SK-N-SH treated with all-trans-retinoic acid at 6 μM for 48 hours (cell line): ENCODE results near the gene DKK2.

Experiments used
- ATAC-seq: fragments of 200-7000 bp; cut with Tn5 transposase; 3 replicates; pipeline ENCODE4 v1.9.1; 2020; ENCODE audit warnings: mild to moderate bottlenecking, moderate library complexity
- ARNTL ChIP-seq: fragments of 450-650 bp; formaldehyde crosslinking; IDR thresholded peaks from 2 replicates; pipeline ENCODE4 v1.5.0; 2020; ENCODE audit warnings: low read depth, mild to moderate bottlenecking, moderate library complexity, borderline replicate concordance
- BACH2 ChIP-seq: fragments of 250-450 bp; sonication (Bioruptor Pico); IDR thresholded peaks from 2 replicates; pipeline ENCODE4 v1.9.0; 2021; ENCODE audit warnings: mild to moderate bottlenecking, borderline replicate concordance
- CREB5 ChIP-seq: fragments of 250-450 bp; sonication (Bioruptor Pico); IDR thresholded peaks from 2 replicates; pipeline ENCODE4 v1.5.1; 2020; ENCODE audit warnings: low read depth, mild to moderate bottlenecking, moderate library complexity
- CSDC2 ChIP-seq: fragments of 250-450 bp; sonication (Bioruptor Pico); IDR thresholded peaks from 2 replicates; pipeline ENCODE4 v1.5.0; 2020; ENCODE audit warnings: mild to moderate bottlenecking, moderate library complexity
- CSRNP3 ChIP-seq: fragments of 250-450 bp; sonication (Bioruptor Pico); IDR thresholded peaks from 2 replicates; pipeline ENCODE4 v1.5.1; 2021; ENCODE audit warnings: mild to moderate bottlenecking, moderate library complexity
- ISL1 ChIP-seq: fragments of 250-450 bp; sonication (Bioruptor Pico); IDR thresholded peaks from 2 replicates; pipeline ENCODE4 v2.1.2; 2022; ENCODE audit warnings: mild to moderate bottlenecking, moderate library complexity
- OSR1 ChIP-seq: fragments of 250-450 bp; sonication (Bioruptor Pico); IDR thresholded peaks from 2 replicates; pipeline ENCODE4 v1.8.0; 2022; ENCODE audit warnings: moderate library complexity, mild to moderate bottlenecking, inconsistent platforms
- POU6F1 ChIP-seq: fragments of 250-450 bp; sonication (Bioruptor Pico); IDR thresholded peaks from 2 replicates; pipeline ENCODE4 v1.8.0; 2021; ENCODE audit warnings: low read depth, mild to moderate bottlenecking, moderate library complexity, borderline replicate concordance
- PPARA ChIP-seq: fragments of 250-450 bp; sonication (Bioruptor Pico); IDR thresholded peaks from 2 replicates; pipeline ENCODE4 v1.5.0; 2020; ENCODE audit warnings: mild to moderate bottlenecking, borderline replicate concordance
- RARB ChIP-seq: fragments of 250-450 bp; sonication (Bioruptor Pico); IDR thresholded peaks from 2 replicates; pipeline ENCODE4 v1.8.0; 2021; ENCODE audit warnings: mild to moderate bottlenecking, moderate library complexity
- SNAI2 ChIP-seq: fragments of 250-450 bp; sonication (Bioruptor Pico); IDR thresholded peaks from 2 replicates; pipeline ENCODE4 v1.5.0; 2020; ENCODE audit warnings: mild to moderate bottlenecking, moderate library complexity
- TCF4 ChIP-seq: fragments of 250-450 bp; sonication (Bioruptor Pico); IDR thresholded peaks from 2 replicates; pipeline ENCODE4 v1.8.0; 2021; ENCODE audit warnings: mild to moderate bottlenecking, moderate library complexity, borderline replicate concordance
- TOX ChIP-seq: fragments of 250-450 bp; sonication (Bioruptor Pico); IDR thresholded peaks from 2 replicates; pipeline ENCODE4 v1.8.0; 2021; ENCODE audit warnings: mild to moderate bottlenecking, moderate library complexity, borderline replicate concordance
- TSHZ2 ChIP-seq: fragments of 250-450 bp; sonication (Bioruptor Pico); IDR thresholded peaks from 2 replicates; pipeline ENCODE4 v1.5.0; 2020; ENCODE audit warnings: mild to moderate bottlenecking, moderate library complexity
- ZNF565 ChIP-seq: fragments of 450-650 bp; formaldehyde crosslinking; conservative IDR thresholded peaks from 2 replicates; pipeline ENCODE4 v1.5.0; 2020; ENCODE audit warnings: low read depth, mild to moderate bottlenecking, moderate library complexity
- ZNF70 ChIP-seq: fragments of 450-650 bp; formaldehyde crosslinking; IDR thresholded peaks from 2 replicates; pipeline ENCODE4 v1.5.0; 2020; ENCODE audit warnings: mild to moderate bottlenecking, moderate library complexity
- ZNF8 ChIP-seq: fragments of 450-650 bp; formaldehyde crosslinking; IDR thresholded peaks from 2 replicates; pipeline ENCODE4 v1.5.0; 2020; ENCODE audit warnings: mild to moderate bottlenecking, moderate library complexity

The DKK2 gene

GRCh38 chr4:107065201-107065600 lies 29.1 kb upstream of the DKK2 start:
- TF ChIP-seq POU6F1 (CRISPR knock-in tag) (no peak), ISL1 (no peak), CSDC2 (CRISPR knock-in tag) (no peak), SNAI2 (CRISPR knock-in tag) (no peak), ZNF8 (CRISPR knock-in tag) (no peak), TSHZ2 (CRISPR knock-in tag) (no peak), ZNF70 (CRISPR knock-in tag) (no peak), ARNTL (no peak), OSR1 (CRISPR knock-in tag) (no peak), TOX (no peak), RARB (CRISPR knock-in tag) (no peak)
- ATAC-seq: no peak

- no peak for TF ChIP-seq TCF4 (CRISPR knock-in tag)
- TF ChIP-seq, all 23 proteins: peak for 0
- ATAC-seq: no peak
Measured at GRCh38 chr4:107060388-107060787, 24.3 kb upstream of the DKK2 start.

- TF ChIP-seq RARB (CRISPR knock-in tag): no peak
- TF ChIP-seq ZNF565: no peak
- no peak for TF ChIP-seq BACH2 (CRISPR knock-in tag)
- no peak for TF ChIP-seq PPARA (CRISPR knock-in tag)
- TF ChIP-seq ZNF8 (CRISPR knock-in tag): no peak
- no peak for TF ChIP-seq TSHZ2 (CRISPR knock-in tag)
- no peak for TF ChIP-seq CSDC2 (CRISPR knock-in tag)
- TF ChIP-seq ARNTL: no peak
- TF ChIP-seq CREB5 (CRISPR knock-in tag): no peak
- TF ChIP-seq POU6F1 (CRISPR knock-in tag): no peak
- no peak for TF ChIP-seq CSRNP3 (CRISPR knock-in tag)
- ATAC-seq: peak; percentile 71
Measured at GRCh38 chr4:107058828-107059227, 22.7 kb upstream of the DKK2 start.
